Epithelial cell of proximal tubule (primary cell): ENCODE results near the gene MRPL43. TPM values are rescaled to one million over a fixed set of nuclear protein-coding genes. Genes with fewer than 3 reads are reported as not detected.

Experiments
- DNase-seq: peaks from one replicate; pipeline ENCODE4 v3.0.0-alpha.2; 2011; ENCODE audit warnings: low read depth
- H3K4me3 ChIP-seq: 2 replicates; pipeline ENCODE4 v1.5.1; 2011; ENCODE audit warnings: low read depth, mild to moderate bottlenecking, low read length
- CTCF ChIP-seq: conservative IDR thresholded peaks from 2 replicates; pipeline ENCODE4 v1.5.1; 2012; ENCODE audit warnings: low read depth, mild to moderate bottlenecking, low read length
- total RNA-seq: library from RNA; depleted of rRNA; stranded (reverse); fragments of >200 nt; gene quantifications from 2 replicates; pipeline ENCODE4 v1.2.3, GENCODE V29; 2015

MRPL43 gene
- total RNA-seq, 1 donor from 2014 or later, result 99.6 TPM

GRCh38 chr10:100965820-100966219, 21.5 kb downstream of the MRPL43 start:
- no peak for TF ChIP-seq CTCF
- H3K4me3 ChIP-seq, result no peak overlapping the region
- no peak for DNase-seq

- no peak for TF ChIP-seq CTCF
- no peak for DNase-seq
- no peak overlapping the region for H3K4me3 ChIP-seq
These were observed 23.5 kb downstream of the MRPL43 start for GRCh38 chr10:100963826-100964225.

DNA sequence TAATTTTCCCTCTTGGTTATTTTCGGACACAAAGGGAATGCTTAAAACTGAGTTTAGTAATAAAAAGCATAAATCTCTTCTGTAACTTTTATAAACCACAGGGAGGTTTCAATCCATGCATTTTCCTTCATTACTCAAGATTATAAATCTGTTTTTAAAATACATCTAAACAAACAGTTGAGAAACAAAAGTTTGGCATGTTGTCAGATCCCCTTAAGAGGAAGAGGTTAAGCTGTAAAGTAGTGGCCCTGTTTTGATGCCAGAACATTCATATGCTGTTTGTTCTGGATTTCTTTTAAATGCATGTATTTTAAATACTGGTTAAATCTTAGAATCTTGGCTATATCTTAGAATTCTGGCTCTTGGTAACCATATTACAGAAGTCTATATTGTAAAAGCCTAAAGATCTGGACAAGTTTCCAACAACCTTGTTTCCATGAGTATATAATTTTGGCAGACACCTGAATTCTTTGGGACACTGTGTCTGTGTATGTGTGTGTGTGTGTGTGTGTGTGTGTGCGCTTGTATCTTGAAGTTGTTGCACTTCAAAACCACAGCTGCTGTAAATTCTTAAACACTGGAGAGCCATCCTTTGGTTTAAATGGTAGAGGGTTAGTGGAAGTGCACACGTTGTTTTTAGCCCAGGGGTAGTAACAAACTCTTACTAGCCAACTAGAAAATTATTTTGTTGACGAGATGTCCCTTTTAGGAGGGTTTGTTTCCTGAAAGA, 24.8 kb downstream of the MRPL43 start:
- H3K4me3 ChIP-seq, result no peak overlapping the region
- TF ChIP-seq CTCF, result no peak
- DNase-seq, result no peak

- no peak for TF ChIP-seq CTCF
- DNase-seq, result no peak
- no peak overlapping the region for H3K4me3 ChIP-seq
These were observed 27.0 kb downstream of the MRPL43 start for GRCh38 chr10:100960251-100960650.

DNA sequence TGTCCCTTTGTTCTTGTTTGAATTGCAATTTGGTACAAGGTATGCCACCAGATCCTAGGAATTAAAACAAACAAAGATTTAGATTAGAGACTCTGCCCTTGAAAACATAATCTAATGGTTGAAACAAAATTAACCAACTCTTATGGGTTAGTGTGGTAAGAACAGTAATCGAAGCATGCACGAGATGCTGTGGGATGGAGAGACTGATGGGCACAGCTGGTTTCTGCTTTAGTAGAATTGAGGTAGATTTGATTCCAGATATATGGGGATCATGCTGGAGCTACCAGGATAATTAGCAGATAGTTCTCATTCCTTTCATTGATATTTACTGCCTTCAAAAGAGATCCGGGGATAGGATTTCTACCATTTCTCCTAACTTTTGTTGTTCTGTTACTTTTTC, 38.4 kb downstream of the MRPL43 start:
- DNase-seq, result no peak
- no peak for TF ChIP-seq CTCF
- no peak overlapping the region for H3K4me3 ChIP-seq

GRCh38 chr10:100945754-100946153, 41.5 kb downstream of the MRPL43 start:
- no peak for TF ChIP-seq CTCF
- DNase-seq, result no peak
- no peak overlapping the region for H3K4me3 ChIP-seq

DNA sequence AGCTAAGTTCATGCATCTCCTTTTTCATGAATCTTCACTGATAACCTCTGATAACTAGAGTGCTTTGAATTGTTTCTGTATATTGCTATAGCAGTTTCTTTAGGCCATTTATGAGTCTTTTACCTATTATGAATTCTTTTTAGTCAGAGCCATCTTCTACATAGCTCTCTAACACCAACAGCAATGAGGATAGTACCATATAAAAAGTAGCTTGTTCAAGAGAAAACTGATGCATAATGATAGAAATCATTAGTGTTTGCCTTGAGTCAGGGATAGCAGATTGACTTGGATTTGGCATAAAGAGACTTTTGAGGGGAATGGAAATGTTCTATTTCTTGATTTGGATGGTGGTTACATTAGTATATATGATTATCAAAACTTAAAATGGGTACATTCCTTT, 43.8 kb downstream of the MRPL43 start:
- no peak overlapping the region for H3K4me3 ChIP-seq
- TF ChIP-seq CTCF, result no peak
- DNase-seq, result no peak
